Measurements from ENCODE around the gene HIC1.

Gene HIC1

GRCh38 chr17:2047590-2047989 is 7.3 kb upstream of the HIC1 start:
- no peak for DNase-seq (ENCODE audit: low read depth)

- no peak for DNase-seq (ENCODE audit: low read depth)
Measured at GRCh38 chr17:2048805-2049204, 6.1 kb upstream of the HIC1 start.

GRCh38 chr17:2049333-2050299 is 5.3 kb upstream of the HIC1 start:
- DNase-seq (ENCODE audit: low read depth) = no peak

- no peak for DNase-seq (ENCODE audit: low read depth)
Measured at GRCh38 chr17:2050300-2051060, 4.4 kb upstream of the HIC1 start.

- DNase-seq (ENCODE audit: low read depth) = no peak
Measured at GRCh38 chr17:2051061-2051932, 3.6 kb upstream of the HIC1 start.

- DNase-seq (ENCODE audit: low read depth) = no peak
Measured at GRCh38 chr17:2051933-2052559, 2.9 kb upstream of the HIC1 start.

- DNase-seq (ENCODE audit: low read depth) = no peak
Measured at GRCh38 chr17:2053380-2054261, 1.3 kb upstream of the HIC1 start.

GRCh38 chr17:2054262-2054511 is 716 bp upstream of the HIC1 start:
- DNase-seq (ENCODE audit: low read depth) = no peak

GRCh38 chr17:2055292-2056205 is 646 bp downstream of the HIC1 start:
- DNase-seq (ENCODE audit: low read depth) = no peak

- DNase-seq (ENCODE audit: low read depth) = no peak
Measured at GRCh38 chr17:2056206-2057174, 1.6 kb downstream of the HIC1 start.

GRCh38 chr17:2057175-2057759 is 2.4 kb downstream of the HIC1 start:
- DNase-seq (ENCODE audit: low read depth) = no peak

- DNase-seq (ENCODE audit: low read depth) = no peak
Measured at GRCh38 chr17:2057760-2058585, 3.1 kb downstream of the HIC1 start.

- DNase-seq (ENCODE audit: low read depth) = no peak
Measured at GRCh38 chr17:2058586-2059546, 4.0 kb downstream of the HIC1 start.

- no peak for DNase-seq (ENCODE audit: low read depth)
Measured at GRCh38 chr17:2059547-2060384, 4.9 kb downstream of the HIC1 start.

- no peak for DNase-seq (ENCODE audit: low read depth)
Measured at GRCh38 chr17:2060385-2060658, 5.4 kb downstream of the HIC1 start.
